NCI-H146 treated with DMSO at 0.1 percent for 48 hours (cell line): Measurements from ENCODE around the gene NRG3.
A peak's percentile ranks its signal among the peaks of the same experiment; 100 is the strongest.

Experiments
- DNase-seq: peaks from one replicate; lab custom pipeline; 2025; ENCODE audit not compliant: unreplicated experiment; lab: John Stamatoyannopoulos, UW

Gene NRG3

DNA sequence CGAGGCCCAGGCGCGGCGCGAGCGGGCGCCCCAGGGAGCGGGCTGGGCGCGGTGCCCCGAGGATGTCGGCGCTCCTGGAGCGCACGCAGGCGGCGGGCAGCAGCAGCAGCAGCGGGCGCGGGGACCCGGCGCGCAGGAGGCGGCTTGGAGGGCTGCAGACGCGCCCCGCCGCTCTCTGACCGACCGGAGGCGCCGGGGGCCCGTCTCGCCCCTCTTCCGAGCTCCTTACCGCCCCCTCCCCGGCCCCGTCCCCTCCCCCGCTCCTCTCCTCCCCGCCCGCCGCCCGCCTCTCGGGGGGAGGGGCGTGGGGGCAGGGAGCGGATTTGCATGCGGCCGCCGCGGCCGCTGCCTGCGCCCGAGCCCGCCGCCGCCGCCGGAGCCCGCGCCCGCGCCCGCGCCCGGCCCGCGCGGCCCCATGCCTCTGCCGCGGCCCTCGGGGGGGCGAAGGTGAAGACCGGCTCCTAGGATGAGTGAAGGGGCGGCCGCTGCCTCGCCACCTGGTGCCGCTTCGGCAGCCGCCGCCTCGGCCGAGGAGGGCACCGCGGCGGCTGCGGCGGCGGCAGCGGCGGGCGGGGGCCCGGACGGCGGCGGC lies at the start of gene NRG3:
NRG3 (plus strand) TSS at position 320 of the 592 bp plus-strand sequence.
- DNase-seq, result no peak

DNA sequence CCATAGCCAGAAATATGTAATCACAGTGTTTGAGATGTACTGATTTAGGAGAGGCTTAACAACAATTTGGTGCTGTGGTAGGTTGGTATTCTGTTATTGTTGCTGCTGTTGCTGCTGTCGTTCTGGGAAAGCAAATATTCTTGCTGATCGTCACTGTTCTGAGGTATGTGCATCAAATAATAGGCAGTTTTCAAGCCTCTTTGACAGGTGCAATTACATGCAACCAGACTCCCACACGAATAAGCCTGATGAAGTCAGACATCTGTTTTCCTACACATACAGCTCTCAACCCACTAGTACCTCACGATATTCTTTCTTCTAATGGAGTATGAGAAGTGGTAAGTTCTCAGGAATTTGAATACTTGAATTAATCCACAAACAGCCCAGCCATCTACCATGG lies 46.7 kb upstream of the NRG3 start:
- DNase-seq, result no peak

DNA sequence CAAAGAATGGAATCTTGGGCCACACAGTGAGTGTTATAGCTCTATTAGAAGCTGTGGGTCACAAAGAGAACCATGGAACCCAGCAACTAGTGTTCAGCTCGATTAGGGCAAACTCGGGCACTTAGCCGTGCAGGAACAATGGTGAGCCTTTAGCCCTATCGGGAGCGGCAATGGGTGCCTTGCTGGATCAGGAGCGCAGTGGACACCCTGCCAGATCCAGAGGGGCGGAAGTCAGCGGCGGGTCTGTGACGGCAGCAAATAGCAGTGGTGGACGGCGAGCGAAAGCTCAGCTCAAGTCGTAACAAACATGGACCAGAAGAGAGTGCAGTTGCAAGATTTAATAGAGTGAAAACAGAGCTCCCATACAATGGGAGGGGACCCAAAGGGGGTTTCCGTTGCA lies 43.9 kb upstream of the NRG3 start:
- no peak for DNase-seq

DNA sequence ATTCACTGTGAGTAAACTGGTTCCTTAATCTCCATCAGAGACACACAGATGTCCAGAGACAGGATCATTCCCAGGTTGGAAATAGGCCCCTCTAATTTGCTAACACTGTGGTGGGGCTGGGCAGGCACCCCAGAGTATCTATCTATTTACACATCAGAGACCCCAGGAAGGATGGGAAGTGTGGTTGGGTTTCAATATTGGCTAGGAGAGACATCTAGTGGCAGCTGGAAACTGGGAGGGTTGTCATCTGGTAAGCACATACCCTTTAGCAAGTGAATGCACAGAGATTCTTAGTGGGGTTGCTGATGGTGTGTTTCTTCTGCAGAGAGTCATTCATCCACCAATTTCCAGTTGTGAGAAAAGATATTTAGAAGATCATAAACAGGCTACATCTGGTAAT lies 36.0 kb upstream of the NRG3 start:
- no peak for DNase-seq

DNA sequence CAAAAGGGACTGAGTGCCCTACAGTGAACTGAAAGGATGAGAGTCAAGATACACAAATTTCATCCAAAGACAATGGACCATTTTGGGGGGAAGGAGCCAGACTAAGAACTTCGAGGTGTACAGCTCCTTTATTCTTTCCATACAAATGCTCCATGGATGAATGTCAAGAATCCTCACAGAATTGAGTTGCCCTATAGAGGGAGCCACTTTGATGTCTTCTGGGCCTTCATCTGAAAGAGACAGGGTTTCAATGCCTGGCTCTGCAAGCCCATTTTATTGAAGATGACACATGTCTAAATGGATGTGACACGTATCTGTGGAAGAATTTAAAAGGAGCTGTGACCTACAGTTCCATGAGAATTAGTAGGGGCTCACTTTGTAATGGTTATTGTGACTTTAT lies 32.0 kb upstream of the NRG3 start:
- DNase-seq, result no peak

DNA sequence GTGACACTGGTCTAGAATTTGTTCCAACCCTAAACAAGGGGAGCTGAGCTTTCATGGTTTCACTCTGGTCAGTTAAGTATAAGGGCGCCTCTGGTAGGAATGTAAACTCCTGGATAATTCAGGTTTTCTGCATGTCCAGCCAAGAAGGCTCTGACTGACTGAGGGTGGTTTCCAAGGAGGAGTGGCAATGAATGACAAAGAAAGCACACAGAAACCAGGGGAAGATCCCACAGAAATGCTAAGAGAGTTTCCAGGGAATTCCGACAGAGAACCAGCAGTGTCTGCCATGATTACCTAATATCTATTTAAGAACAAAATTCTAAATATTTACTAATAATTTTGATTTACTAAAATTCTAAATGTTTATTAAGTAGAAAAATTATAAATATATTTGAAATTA lies 27.3 kb upstream of the NRG3 start:
- DNase-seq, result no peak

DNA sequence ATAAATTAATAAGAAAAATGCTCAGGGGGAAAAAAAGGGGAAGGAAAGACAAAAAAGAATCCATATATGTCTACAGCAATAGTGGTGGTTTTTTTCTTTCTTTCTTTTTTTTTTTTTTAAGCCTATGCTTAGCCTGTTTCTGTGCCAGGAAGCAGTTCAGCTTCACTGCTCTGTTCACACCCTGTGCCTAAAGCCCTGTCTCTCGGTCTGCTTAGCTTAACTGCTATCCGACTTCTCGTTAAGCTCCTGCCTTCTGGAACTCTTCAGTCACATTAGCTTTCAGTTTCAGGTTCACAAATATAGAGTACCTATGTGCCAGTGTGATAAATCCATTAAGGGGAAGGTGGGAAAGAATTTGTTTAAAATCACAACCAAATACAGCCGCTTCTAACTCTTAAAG lies 26.5 kb upstream of the NRG3 start:
- no peak for DNase-seq

DNA sequence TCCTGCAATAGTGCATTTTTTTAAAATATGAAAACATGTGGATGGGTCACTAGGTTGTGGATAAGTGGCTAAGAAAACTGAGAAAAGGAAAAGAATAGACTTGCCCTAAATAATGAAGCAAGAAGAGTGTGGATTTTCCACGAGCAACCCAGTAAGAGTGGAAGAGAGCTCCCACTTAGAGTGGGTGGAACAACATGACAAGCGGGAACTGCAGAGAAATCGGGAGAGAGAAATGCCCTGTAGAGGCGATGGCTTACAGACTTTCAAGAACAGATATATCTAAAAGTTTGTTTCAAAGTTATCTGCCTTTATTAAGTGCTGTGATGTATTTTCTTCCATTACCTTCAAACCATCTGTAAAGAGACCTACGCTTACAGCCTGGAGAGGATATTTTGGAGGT lies 26.1 kb upstream of the NRG3 start:
- DNase-seq, result no peak

DNA sequence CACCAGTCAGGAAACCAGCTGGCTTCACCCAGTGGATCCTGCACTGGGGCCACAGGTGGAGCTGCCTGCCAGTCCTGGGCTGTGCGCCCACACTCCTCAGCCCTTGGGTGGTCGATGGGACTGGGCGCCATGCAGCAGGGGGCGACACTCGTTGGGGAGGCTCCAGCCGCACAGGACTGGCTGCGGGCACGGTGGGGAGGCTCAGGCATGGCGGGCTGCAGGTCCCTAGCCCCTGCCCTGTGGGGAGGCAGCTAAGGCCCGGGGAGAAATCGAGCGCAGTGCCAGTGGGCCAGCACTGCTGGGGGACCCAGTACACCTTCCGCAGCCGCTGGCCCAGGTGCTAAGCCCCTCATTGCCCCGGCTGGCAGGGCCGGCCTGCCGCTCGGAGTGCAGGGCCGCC lies 12.4 kb upstream of the NRG3 start:
- DNase-seq, result no peak

DNA sequence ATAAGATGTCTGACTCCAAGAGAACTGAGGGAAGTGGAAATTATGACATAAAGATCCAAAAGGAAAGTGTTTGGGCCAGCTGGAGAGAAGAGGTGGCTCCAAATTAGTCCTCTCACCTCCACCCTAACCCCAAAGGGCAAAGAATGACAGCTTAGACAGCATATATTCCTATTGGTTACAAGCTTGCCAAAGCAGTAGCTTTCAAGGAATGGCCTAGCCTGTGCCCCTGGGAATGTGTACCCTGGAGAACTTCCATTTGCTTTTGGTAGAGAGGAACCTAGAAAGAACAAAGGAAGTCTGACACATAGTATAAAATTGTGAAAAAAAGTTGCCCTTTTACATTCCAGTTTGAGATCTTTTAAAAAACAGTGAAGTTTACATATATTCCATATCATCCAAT lies 11.2 kb upstream of the NRG3 start:
- DNase-seq, result no peak

DNA sequence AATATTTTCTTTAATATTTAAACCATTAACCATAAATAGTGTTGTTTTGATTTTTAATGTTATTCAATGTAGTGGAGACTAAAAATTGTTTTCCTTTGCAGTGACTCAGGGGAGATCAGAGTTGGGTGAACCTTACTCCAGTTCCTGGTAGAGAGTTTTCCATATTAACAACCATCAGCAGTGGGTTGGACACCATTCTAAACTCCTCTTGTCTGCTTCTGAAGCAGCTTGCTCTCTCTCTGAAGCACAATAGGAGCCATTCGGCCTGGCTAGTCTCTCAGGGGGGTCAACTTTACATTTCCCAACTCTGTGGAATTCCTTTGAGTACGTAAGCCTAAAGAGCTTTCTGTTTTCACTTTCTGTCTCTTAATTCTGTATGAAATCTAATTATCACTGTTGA lies 9.4 kb upstream of the NRG3 start:
- DNase-seq, result no peak

DNA sequence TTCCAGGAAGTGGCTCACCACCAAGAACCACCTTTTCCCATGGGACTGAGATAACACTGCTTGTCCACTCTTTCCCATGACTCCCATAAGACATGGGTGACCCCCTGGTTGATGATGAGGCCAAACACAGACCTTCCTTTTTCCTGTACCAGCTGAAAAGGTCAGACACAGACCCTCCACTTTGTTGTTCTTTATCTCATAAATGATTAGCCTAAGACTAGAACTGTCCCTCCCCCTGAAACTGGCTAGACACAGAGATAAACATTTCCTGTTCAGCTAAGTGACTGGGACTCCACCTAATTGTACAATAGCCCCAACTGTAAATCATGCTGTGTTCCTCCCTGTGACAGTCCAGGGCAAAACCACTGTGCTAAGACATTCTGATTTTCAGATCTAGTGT lies 8.2 kb upstream of the NRG3 start:
- DNase-seq, result no peak

DNA sequence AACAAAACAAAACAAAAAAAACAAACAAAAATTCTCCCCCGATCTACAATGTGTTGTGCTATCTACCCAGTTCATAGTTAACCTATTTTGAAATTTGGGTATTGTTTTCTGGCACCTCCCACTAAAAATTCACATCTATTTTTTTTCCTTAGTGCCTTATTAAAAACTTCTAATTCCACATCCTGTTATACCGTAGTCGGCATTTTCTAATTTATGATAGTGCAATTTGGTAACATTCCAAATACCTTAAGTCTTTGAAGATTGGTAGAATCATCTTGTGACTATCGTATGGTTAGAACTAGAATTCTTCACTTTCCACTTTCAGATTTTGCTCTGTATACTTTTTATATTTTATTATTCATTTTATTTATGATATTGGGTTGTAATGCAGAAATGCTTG lies 4.5 kb upstream of the NRG3 start:
- no peak for DNase-seq

DNA sequence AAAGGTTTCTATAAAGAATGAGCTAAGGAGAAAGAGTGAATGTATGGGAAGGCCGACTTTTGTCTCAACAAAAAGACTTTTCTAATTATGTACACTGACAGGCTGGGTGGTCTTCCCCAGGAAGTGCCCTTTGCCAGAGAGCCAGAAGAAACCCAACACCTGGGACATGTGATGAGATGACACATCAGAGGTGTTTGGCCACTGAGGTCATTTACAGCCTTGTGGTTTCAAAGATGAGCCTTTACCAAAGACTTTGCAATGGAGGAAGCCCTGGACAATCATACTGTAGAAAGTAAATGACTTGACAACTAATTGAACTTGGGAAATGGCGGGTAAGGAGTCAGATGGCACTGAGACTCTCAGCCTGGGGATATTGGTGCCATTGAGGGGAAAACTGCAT lies 3.4 kb upstream of the NRG3 start:
- DNase-seq, result no peak

DNA sequence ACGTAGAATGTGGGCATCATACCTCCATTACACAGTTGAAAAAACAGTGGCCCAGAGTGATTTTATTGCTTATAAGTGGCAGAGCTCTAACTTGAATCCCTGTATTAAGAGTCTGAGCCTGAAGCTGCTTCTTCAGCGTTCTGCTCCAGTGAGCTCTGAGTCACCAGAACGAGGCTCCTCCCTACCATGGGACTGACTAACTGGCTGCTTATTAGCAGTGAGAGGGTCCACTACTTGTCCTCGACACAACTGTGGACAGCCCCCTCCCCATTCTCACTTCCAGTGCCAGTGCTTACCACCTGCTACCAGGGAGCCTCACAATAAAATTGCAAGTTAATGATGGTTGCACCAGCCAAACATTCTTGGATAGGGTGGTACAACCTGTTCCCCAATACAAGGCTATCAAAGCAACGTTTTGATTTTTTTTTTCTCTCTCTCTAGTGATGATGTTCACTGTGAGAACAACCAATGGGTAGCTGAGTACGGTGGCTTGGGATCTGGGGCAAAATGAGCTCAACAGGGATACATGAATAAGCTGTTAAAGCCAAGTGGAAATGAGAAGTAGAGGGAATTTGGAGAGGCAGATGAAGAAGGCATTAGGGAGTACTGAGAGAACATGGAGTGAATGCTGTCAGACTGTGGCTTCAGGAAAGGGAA lies 2.7 kb upstream of the NRG3 start:
- DNase-seq, result no peak

DNA sequence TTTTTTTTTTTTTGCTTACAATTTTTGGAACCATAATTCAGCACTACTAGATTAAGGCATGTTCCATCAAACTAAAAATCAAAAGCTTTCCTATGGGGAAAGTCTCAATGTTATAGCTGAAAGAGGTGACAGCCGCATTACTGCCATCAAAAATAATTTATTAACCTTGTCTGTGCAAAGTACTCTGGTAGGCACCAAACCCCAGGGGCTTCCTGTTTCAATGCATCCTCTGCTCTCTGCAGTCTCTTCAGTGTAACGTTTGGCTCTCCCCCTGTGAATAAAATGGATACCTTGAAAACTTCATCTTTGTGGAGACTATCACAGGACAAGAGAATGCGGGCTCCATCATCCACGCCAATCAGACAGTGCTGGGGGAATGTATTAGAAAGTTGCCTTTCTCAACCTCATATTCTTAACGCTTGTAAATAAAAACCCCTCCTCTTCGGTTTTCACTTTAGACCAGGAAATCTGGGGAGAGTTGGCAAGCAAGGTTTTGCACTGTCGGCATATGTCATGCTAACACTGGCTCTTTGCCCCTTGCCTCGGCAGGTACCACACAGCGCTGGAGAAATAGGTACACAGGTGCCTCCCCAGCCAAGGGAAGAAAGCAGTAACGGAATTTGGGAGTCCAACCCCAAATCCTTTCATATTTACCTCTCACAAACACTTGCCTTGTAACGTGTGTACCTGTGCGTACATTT lies 1.6 kb upstream of the NRG3 start:
- DNase-seq, result no peak

DNA sequence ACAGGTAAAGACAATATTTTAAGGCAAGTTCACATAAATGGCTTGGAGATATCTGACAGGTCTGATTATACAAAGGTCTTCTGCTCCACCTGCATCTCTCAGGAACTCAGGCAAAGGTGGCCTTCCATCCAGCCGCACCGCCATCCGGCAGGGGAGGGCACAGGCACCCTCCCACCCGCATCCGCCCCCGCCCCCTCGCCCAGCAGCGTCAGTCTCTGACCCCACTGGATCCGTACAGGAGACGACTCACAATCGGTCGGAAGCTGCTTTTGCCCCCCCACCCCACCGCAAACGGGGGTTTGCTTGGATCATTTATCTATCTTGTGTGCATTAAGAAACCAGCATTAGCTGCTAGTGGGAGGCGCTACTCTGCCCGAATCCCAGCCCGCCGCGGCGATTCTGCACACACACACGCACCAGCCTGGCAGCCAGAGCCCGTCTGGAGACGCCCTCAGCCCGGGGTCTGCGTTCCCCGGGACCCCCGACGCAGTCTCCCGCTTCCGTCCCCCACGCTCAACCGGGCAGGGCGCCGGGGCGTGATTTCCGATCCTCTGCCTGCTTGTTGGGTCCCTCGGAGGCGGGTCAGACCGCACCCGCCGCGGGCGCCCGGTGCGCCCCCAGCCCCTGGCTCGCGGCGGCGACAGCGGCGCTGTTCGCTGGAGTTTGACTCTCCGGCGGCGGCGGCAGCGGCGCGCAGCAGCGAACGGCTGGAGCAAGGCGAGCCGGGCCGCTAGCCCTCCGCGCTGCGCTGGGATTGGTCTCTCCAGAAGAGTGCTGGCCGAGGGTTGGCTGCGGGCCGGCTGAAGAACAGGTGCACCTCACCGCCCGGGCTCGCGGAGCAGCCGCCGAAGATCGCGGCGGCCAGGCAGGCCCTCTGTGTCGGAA lies 820 bp upstream of the NRG3 start:
- peak; percentile 11 for DNase-seq

DNA sequence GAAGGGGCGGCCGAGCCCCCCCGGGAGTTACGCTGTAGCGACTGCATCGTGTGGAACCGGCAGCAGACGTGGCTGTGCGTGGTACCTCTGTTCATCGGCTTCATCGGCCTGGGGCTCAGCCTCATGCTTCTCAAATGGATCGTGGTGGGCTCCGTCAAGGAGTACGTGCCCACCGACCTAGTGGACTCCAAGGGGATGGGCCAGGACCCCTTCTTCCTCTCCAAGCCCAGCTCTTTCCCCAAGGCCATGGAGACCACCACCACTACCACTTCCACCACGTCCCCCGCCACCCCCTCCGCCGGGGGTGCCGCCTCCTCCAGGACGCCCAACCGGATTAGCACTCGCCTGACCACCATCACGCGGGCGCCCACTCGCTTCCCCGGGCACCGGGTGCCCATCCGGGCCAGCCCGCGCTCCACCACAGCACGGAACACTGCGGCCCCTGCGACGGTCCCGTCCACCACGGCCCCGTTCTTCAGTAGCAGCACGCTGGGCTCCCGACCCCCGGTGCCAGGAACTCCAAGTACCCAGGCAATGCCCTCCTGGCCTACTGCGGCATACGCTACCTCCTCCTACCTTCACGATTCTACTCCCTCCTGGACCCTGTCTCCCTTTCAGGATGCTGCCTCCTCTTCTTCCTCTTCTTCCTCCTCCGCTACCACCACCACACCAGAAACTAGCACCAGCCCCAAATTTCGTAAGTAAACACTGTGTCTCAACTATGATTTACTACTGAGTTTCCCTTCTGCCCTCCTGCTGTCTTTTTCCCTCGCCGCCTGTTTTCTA lies 666 bp downstream of the NRG3 start:
- DNase-seq, result no peak

DNA sequence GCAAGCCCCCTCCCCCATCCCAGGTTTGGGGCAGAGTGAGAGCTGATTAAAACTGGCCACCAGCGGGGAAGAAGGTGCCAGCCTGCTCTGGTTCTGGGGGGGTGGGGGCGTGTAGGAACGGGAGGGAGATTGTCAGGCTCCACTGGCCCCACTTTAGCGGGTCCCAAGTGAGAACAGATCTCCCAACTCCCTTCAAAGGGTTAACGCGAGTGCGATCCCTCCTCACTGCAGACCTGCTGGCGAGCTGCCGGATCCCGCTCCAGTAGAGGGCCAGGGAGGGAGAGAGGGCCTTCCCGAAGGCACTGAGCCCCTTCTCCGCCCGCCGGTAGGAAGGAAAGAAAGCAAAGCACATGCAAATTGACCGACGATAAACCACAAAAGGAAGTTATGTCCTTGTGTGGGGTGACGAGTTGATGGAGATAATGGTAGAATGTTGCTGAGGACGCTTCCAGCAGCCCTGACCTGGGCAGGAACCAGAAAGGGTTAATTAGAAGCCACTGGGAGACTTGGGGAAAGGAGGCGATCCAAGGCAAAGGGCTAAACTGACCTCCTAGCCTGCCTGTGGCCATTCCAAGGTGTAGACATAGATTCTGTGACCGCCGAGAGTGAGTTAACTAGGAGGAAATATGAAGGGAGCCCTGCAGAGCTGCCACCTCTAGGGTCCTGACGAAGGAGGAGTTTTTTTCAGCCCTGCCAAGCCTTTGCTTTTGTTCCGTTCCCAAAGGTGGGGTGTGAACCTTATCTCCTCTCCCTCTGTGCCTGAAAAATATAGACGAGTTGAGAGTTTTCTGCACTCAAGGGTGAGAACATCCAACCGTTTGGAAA lies 1.5 kb downstream of the NRG3 start:
- DNase-seq, result no peak

DNA sequence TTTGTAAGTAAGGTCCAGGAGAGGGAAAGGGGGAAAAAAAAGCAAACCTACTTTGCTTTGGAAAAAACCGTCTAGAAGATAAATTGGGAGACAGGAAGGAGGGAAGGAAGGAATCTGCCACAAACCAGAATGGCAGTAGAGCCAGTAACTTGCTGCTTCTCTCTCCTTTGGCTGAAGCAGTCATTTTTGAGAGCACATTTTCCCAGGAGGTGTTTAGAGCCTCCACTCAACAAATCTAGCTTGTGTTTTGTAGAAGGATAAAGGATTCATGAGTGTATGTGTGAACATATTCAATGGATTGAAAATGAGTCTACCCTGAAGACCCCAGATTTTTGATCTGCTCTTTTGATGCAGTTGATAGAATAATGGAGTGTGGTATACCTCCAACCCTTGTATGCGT lies 2.6 kb downstream of the NRG3 start:
- no peak for DNase-seq
